GM13977 (cell line): ENCODE results near the gene DHRS9.
"Not testable (repeated sequence)": the region's sequence is repeated elsewhere in the genome, so short reads cannot be mapped to it uniquely, and the experiment has no call there.

ENCODE experiments used
- DNase-seq: peaks from one replicate; pipeline ENCODE4 v3.0.0; 2012; ENCODE audit warnings: low spot score
- in situ Hi-C: fragments of 300-500 bp; cut with MboI; formaldehyde crosslinking; loops from one replicate; pipeline ENCODE4 v1.12.0; 2022; ENCODE audit warnings: low sequenced_read_pairs, low pct_unique_long_range_greater_than_20kb, mixed read lengths, inconsistent platforms; ENCODE audit not compliant: unreplicated experiment
- TF ChIP-seq, protein P1 (sequence below): IDR thresholded peaks from 2 replicates; pipeline ENCODE4 v1.5.1; 2012; ENCODE audit warnings: mild to moderate bottlenecking, control low read depth; ENCODE audit not compliant: insufficient read depth; ENCODE audit errors: extremely low read depth, missing control alignments

DHRS9 gene

DNA sequence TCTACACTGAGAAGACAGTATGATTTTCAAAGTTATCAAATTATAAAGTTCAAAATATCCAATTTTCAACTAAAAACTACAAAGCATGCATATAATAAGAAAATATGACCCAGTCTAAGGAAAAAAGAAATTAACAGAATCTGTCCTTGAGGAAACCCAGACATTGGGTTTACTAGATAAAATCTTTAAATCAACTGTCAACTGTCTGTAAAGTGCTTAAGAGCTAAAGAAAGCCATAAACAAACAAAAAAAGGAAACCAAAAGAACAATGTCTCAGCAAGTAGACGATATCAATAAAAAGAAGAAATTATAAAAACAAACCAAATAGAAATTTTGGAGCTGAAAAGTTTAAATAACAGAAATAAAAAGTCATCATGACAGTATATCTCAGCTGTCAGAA lies 27.8 kb upstream of the DHRS9 start:
- TF ChIP-seq, protein P1, sequence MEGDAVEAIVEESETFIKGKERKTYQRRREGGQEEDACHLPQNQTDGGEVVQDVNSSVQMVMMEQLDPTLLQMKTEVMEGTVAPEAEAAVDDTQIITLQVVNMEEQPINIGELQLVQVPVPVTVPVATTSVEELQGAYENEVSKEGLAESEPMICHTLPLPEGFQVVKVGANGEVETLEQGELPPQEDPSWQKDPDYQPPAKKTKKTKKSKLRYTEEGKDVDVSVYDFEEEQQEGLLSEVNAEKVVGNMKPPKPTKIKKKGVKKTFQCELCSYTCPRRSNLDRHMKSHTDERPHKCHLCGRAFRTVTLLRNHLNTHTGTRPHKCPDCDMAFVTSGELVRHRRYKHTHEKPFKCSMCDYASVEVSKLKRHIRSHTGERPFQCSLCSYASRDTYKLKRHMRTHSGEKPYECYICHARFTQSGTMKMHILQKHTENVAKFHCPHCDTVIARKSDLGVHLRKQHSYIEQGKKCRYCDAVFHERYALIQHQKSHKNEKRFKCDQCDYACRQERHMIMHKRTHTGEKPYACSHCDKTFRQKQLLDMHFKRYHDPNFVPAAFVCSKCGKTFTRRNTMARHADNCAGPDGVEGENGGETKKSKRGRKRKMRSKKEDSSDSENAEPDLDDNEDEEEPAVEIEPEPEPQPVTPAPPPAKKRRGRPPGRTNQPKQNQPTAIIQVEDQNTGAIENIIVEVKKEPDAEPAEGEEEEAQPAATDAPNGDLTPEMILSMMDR: no peak
- in situ Hi-C loops: no loop called here
- DNase-seq: no peak

DNA sequence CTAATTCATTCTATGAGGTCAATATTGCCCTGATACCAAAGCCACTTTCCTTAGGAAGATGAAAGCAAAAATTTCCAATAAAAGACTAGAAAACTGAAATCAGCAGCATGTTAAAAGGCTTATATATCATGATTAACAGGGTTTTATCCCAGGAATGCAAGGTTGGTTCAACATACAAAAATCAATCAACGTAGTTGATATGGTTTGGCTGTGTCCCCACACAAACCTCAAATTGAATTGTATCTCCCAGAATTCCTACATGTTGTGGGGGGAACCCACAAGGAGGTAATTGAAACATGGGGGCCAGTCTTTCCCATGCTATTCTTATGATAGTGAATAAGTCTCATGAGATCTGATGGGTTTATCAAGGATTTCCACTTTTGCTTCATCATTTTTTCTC lies 26.5 kb upstream of the DHRS9 start:
- TF ChIP-seq, protein P1: no peak
- DNase-seq: no peak

DNA sequence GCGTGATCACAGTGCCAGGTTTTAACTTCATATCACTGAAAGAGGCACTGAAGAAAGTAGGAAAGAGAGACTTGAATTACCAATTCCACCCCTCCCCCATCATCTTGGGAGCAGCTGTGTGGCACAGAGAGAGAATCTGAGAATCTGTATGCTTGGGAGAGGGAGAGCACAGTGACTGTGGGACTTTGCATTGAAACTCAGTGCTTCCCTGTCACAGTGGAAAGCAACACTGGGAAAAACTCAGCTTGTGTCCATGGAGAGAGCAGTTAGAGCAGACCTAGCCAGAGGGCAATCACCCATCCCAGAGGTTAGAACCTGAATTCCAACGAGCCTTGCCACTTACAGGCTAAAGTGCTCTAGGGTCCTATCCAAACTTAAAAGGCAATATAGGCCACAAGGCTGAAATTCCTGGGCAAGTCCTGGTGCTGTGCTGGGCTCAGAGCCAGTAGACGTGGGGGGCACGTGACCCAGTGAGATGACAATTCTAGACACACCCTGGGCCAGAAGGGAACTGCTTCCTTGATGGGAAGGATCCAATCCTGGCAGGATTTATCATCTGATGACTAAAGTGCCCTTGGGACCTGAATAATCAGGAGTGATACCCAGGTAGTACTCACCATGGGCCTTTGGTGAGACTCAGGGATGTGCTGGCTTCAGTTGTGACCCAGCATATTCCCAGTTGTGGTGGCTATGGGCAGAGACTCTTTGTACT lies 22.8 kb upstream of the DHRS9 start:
- no peak for DNase-seq
- in situ Hi-C loops: no loop called here
- TF ChIP-seq, protein P1: no peak

More for the DNA sequence above, 26.5 kb upstream of the DHRS9 start:
- in situ Hi-C loops: no loop called here

DNA sequence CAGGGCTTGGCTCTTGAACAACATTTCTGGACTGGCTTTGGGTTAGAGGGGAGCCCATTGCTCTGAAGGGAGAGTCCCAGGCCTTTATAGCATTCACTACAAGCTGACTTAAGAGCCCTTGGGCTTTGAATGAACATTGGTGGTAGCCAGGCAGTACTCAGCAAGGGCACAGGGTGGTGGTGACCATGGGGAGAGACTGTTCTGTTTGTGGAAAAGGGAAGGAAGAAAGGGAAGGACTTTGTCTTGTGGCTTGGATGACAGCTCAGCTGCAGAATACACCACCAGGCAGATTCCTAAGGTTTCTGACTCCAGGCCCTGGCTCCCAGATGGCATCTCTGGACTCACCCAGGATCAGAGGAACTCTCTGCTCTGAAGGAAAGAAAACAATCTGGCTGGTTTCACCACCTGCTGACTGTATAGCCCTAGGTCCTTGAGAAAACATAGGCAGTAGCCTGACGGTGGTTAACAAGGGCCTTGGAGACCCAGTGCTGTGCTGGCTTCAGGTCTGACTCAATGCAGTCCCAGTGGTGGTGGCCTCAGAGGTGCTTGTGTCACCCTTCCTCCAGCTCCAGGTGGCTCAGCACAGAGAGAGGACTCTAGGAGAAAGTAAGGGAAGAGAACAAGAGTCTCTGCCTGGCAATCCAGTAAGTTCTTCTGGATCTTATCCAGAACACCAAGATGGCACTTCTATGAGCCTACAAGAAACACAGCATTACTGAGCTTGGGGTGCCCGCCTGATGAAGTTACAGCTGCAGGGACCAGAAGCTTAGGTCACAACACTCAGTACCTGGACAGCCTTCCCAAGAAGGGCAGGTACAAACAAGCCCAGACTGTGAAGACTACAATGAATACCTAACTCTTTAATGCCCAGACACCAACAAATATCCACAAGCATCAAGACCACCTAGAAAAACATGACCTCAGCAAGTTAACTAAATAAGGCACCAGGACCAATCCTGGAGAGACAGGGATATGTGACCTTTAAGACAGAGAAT lies 21.8 kb upstream of the DHRS9 start:
- TF ChIP-seq, protein P1: no peak
- no peak for DNase-seq
- in situ Hi-C loops: no loop called here

DNA sequence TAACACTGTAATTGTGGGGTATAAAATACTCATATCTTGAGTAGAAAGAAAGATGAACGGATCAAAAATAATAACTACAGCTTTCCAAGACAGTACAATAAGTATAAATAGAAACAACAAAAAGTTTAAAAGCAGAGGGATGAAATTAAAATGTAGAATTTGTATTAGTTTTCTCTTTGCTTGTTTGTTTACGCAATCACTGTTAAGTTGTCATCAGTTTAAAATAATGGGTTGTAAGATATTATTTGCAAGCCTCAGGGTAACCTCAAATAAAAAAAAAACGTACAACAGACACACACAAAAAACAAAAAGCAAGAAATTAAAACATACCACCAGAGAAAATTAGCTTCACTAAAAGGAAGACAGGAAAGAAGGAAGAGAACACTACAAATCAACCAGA lies 20.2 kb upstream of the DHRS9 start:
- in situ Hi-C loops: no loop called here
- DNase-seq: no peak
- TF ChIP-seq, protein P1: no peak

DNA sequence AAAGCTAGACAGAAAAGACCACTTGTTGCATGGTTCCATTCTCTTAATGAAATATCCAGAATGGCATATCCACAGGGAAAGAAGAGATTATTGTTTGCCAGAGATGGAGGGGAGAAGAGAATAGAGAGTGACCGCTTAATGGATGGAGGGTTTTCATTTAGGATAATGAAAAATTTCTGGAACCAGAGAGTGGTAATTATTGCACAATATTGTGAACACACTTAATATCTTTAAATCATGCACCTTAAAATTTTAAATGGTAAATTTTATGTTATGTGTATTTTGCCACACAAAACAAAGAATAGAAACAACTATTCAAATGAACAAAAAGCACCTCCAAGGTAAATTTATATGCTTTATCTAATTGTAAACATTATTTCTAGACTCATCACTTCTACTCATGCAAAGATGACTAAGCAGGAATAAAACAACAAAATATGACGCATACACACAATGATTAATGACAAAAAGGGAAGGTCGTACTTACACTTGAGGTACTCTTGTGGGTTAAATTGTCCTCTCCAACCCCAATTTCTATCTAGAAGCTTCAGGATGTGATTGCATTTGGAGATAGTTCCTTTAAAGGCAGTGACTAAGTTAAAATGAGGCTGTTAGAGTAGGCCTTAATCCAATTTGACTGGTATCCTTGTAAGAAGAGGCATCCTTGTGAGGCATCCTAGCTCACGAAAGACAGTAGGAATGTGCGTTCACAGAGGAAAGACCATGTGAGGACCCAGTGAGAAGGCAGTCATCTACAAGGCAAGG lies 18.7 kb upstream of the DHRS9 start:
- in situ Hi-C loops: no loop called here
- DNase-seq: no peak
- TF ChIP-seq, protein P1: no peak

DNA sequence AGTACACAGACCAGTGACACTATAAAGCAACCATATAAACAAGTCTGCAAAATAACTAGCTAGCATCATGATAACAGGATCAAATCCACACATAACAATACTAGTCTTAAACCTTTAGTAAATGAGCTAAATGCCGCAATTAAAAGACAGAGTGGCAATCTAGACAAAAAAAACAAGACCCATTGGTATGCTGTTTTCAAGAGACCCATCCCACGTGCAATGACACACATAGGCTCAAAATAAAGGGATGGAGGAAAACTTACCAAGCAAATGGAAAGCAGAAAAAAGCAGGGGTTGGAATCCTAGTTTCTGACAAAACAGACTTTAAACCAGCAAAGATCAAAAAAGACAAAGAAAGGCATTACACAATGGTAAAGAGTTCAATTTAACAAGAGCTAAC lies 14.8 kb upstream of the DHRS9 start:
- in situ Hi-C loops, DNase-seq: not testable (repeated sequence)

DNA sequence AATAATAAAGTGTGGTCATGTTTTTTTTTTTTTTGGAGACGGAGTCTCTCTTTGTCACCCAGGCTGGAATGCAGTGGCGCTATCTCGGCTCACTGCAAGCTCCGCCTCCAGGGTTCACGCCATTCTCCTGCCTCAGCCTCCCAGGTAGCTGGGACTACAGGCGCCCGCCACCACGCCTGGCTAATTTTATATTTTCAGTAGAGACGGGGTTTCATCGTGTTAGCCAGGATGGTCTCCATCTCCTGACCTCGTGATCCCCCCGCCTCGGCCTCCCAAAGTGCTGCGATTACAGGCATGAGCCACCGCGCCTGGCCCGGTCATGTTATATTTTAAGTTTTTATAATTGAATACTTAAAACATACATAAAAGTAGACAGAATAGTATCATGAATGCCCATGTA lies 5.2 kb upstream of the DHRS9 start:
- DNase-seq, in situ Hi-C loops: not testable (repeated sequence)
